Memory B cell (primary cell): ENCODE measurements around the gene UBE3D.
"Not testable (repeated sequence)": the region's sequence is repeated elsewhere in the genome, so short reads cannot be mapped to it uniquely, and the experiment has no call there.

Experiments used
- ATAC-seq: fragments of 150-1000 bp; cut with Tn5 transposase; 2 replicates; pipeline ENCODE4 v1.10.0; 2021; ENCODE audit warnings: low read depth, mild to moderate bottlenecking, moderate library complexity
- DNase-seq, 2 donors: peaks; one replicate each; pipeline ENCODE4 v3.0.0; 2022; ENCODE audit warnings: low spot score in 2 of 2
- H3K27ac Mint-ChIP-seq: one replicate; pipeline ENCODE4 v1.8.0; 2022; ENCODE audit warnings: mild to moderate bottlenecking, moderate library complexity, mixed read lengths
- H3K27me3 Mint-ChIP-seq: one replicate; pipeline ENCODE4 v1.8.0; 2022; ENCODE audit warnings: mixed read lengths
- H3K36me3 Mint-ChIP-seq: one replicate; pipeline ENCODE4 v1.8.0; 2022; ENCODE audit warnings: mild to moderate bottlenecking, mixed read lengths
- H3K4me1 Mint-ChIP-seq: one replicate; pipeline ENCODE4 v1.8.0; 2022; ENCODE audit warnings: mixed read lengths
- H3K4me3 Mint-ChIP-seq: one replicate; pipeline ENCODE4 v1.8.0; 2022; ENCODE audit warnings: mild to moderate bottlenecking, moderate library complexity, mixed read lengths
- H3K9me3 Mint-ChIP-seq: one replicate; pipeline ENCODE4 v1.8.0; 2022; ENCODE audit warnings: mixed read lengths

UBE3D gene

GRCh38 chr6:82951935-82952334, 113.7 kb downstream of the UBE3D start:
- H3K27ac Mint-ChIP-seq = no peak overlapping the region
- H3K27me3 Mint-ChIP-seq = no peaks in the 10 kb centered on the region
- no peak for DNase-seq
- peaks cover 10% of the 10 kb centered on the region for H3K4me1 Mint-ChIP-seq
- no peak for ATAC-seq
- no peak overlapping the region for H3K4me3 Mint-ChIP-seq
- peaks cover 10% of the 10 kb centered on the region for H3K9me3 Mint-ChIP-seq
- peaks cover 42% of the 10 kb centered on the region for H3K36me3 Mint-ChIP-seq

DNA sequence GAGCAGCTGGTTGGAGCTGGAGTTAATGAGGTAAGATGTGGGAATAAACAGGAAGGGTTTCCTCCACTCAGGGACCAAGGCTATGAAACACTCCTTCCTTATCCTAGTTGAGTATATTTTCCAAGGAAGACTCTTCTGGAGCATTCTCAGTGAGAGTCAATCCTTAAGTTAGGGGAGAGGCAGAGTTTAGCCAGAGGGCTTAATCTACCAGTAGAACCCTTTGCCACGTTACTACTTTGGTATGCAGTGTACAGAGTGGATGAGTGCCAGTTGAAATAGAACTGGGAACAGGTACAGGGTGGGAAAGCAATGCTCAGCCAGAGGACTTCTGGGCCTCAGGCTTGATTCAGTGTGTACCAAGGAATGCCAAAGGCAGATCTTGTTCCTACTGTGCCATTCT, 114.3 kb downstream of the UBE3D start:
- no peak for DNase-seq
- Mint-ChIP-seq H3K9me3 (peaks cover 12% of the 10 kb centered on the region), H3K36me3 (peaks cover 43% of the 10 kb centered on the region), H3K27ac (no peak overlapping the region), H3K4me3 (no peak overlapping the region), H3K4me1 (peaks cover 10% of the 10 kb centered on the region), H3K27me3 (no peaks in the 10 kb centered on the region)
- no peak for ATAC-seq

DNA sequence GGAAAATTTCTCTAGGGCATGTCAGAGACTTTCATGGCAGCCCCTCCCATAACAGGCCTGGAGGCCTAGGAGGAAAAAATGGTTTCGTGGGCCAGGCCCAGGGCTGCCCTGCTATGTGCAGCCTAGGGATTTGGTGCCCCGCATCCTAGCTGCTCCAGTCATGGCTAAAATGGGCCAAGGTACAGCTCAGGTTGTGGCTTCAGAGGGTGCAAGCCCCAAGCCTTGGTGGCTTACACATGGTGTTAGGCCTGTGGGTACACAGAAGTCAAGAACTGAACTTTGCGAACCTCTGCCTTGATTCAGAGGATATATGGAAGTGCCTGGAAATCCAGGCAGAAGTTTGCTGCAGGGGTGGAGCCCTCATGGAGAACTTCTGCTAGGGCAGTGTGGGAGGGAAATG, 134.7 kb downstream of the UBE3D start:
- not testable (repeated sequence) for H3K4me1 Mint-ChIP-seq, H3K4me3 Mint-ChIP-seq, H3K27ac Mint-ChIP-seq, ATAC-seq, DNase-seq, H3K27me3 Mint-ChIP-seq
- peaks cover 49% of the 10 kb centered on the region for H3K36me3 Mint-ChIP-seq
- peaks cover 14% of the 10 kb centered on the region for H3K9me3 Mint-ChIP-seq

DNA sequence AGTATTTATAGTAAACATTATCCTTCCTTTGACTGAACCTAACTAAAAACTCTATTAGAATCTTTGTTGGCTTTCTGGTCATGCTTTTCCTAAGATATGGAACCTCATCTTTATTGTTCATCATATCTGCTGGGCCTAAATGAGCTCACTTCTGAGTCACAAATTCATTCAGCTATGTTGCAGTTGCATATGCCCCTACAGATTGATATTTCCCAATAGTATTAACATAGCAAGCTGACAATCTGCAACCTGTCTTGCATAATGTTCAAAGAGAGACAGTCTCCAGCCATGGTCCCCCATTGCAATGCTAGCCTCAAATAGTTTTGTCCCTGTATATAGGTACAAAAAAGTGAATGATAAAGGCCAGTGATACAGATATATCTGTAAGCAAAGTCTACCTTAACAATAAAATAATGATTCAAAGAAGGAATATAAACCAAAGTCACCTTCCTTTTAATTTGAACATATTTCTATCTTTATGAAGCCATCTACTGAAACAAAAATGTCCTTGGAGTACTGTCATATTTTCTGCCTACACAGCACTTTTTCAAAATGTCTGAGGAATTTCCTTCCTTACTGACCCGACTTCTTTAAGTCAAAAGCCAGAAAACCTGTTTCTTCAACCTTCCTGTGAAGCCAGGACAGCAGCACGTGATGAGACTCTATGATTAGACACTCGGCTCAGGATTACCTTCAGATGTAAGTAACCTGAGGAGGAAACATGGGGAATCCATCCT, 140.7 kb downstream of the UBE3D start:
- ATAC-seq = no peak
- H3K9me3 Mint-ChIP-seq = no peaks in the 10 kb centered on the region
- DNase-seq = no peak

DNA sequence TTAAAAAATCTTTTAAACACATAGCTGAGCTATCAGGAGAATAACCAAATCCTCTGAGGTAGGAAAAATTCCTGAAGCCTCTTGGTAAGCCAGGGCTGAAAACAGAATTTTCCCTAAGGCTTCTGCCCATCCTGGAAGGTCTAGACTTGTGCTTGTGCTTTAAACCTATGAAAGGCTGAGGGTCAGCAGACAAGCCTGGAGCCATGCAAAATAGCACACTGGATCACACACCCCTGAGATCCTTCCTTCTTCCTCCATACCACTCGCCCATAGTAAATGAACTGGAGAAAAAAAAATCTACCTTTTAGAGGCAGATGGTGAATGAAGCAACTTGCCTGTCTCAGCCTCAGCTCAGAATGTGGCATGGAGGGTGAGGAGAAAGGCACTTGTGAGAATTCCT, 144.4 kb downstream of the UBE3D start:
- Mint-ChIP-seq H3K36me3 (peaks cover 23% of the 10 kb centered on the region), H3K27me3 (no peaks in the 10 kb centered on the region), H3K9me3 (peaks cover 3% of the 10 kb centered on the region), H3K4me1 (no peaks in the 10 kb centered on the region), H3K27ac (no peak overlapping the region), H3K4me3 (no peak overlapping the region)
- DNase-seq = no peak
- ATAC-seq = no peak

More for the DNA sequence above, 140.7 kb downstream of the UBE3D start:
- H3K36me3 Mint-ChIP-seq = peaks cover 20% of the 10 kb centered on the region
- no peaks in the 10 kb centered on the region for H3K27me3 Mint-ChIP-seq
- H3K27ac Mint-ChIP-seq = no peak overlapping the region
- no peak overlapping the region for H3K4me3 Mint-ChIP-seq
- H3K4me1 Mint-ChIP-seq = no peaks in the 10 kb centered on the region

DNA sequence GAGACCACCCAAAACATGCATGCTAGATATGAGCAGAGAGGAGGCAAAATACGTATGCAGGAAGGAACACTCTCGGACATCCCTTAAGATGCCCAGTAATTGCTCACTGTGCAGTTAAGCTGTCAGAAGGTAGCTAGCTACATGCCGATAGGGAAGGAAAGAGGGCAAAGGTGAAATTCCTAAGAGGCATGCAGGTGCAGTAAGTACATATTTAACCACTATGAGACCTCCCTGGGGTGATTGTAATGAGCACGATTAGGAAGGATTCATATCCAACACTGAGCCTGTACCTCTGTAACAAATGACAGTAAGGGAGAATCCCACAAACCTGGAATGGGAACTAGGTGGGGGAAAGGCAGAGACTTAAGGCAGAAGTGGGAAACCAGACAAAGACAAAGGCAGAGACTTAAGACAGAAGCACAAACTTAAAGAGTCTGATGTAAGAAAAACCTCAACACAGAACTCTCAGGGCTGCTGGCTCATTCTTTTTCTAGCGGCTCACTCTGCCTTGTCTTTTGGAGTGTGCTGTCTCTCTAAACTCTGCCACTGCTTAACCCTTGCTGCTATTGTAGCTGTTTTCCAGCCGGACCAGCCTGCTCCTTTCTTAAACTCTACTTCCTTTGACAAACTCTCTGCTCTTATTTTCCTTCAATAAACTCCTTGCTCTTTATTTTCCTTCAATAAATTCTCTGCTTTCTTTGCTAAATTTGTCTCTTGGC, 148.1 kb downstream of the UBE3D start:
- no peak for DNase-seq
- H3K4me1 Mint-ChIP-seq = no peaks in the 10 kb centered on the region
- no peaks in the 10 kb centered on the region for H3K27me3 Mint-ChIP-seq

GRCh38 chr6:82915666-82916065, 150.0 kb downstream of the UBE3D start:
- no peak for ATAC-seq
- Mint-ChIP-seq H3K36me3 (peaks cover 32% of the 10 kb centered on the region), H3K4me3 (no peak overlapping the region), H3K27me3 (no peaks in the 10 kb centered on the region), H3K9me3 (peaks cover 3% of the 10 kb centered on the region), H3K4me1 (no peaks in the 10 kb centered on the region), H3K27ac (no peak overlapping the region)
- DNase-seq = no peak

More for the DNA sequence above, 148.1 kb downstream of the UBE3D start:
- Mint-ChIP-seq H3K4me3 (no peak overlapping the region), H3K27ac (no peak overlapping the region), H3K9me3 (peaks cover 3% of the 10 kb centered on the region), H3K36me3 (peaks cover 37% of the 10 kb centered on the region)
- no peak for ATAC-seq

DNA sequence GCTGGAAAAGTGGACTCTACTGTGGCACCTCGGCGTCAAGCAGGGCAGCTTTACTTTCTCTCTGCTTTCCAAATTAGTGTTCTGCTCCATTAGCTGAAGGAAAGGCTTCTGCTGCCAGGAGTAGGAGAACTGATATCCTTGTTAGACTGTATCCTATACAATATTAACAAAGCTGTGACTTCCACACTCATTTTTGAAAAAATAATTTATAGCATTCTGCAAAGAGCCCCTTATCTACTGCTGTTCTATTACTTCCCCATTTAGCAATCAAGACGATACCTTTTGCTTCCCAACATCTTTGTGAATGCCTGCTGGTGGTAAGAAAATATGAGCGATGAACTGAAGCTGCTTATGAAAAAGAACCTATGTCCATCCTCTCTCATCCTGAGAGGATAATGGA, 151.1 kb downstream of the UBE3D start:
- Mint-ChIP-seq H3K4me1 (no peaks in the 10 kb centered on the region), H3K4me3 (no peak overlapping the region), H3K27me3 (no peaks in the 10 kb centered on the region), H3K27ac (no peak overlapping the region), H3K9me3 (peaks cover 3% of the 10 kb centered on the region), H3K36me3 (peaks cover 29% of the 10 kb centered on the region)
- DNase-seq (no peak), ATAC-seq (no peak)

GRCh38 chr6:82910820-82911219, 154.8 kb downstream of the UBE3D start:
- H3K27ac Mint-ChIP-seq = no peak overlapping the region
- H3K36me3 Mint-ChIP-seq = peaks cover 22% of the 10 kb centered on the region
- H3K27me3 Mint-ChIP-seq = no peaks in the 10 kb centered on the region
- no peak overlapping the region for H3K4me3 Mint-ChIP-seq
- DNase-seq (no peak), ATAC-seq (no peak)
- H3K9me3 Mint-ChIP-seq = no peaks in the 10 kb centered on the region
- no peaks in the 10 kb centered on the region for H3K4me1 Mint-ChIP-seq

DNA sequence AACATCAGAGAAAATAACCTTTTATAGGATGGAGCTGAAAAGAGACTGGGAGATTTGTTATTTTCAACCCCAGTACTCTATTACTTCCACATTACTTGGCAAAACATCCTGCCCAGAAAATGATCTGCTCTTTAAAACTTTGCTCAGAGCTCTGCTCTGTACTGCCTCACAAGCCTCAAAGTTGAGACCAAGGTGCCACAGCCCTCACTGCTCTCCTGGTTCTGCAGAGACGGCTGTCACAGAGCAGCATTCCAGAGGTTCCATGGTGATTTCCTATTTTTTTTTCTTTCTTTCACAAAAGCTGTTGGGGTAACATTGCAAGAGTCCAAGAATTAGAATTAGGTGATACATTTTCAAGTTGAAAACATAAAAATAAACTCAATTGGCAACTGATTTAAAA, 155.2 kb downstream of the UBE3D start:
- peaks cover 19% of the 10 kb centered on the region for H3K36me3 Mint-ChIP-seq
- DNase-seq = no peak
- no peak for ATAC-seq
- H3K27me3 Mint-ChIP-seq = no peaks in the 10 kb centered on the region
- no peak overlapping the region for H3K4me3 Mint-ChIP-seq
- H3K27ac Mint-ChIP-seq = no peak overlapping the region
- H3K4me1 Mint-ChIP-seq = no peaks in the 10 kb centered on the region
- H3K9me3 Mint-ChIP-seq = no peaks in the 10 kb centered on the region

- H3K27me3 Mint-ChIP-seq = no peaks in the 10 kb centered on the region
- no peak overlapping the region for H3K27ac Mint-ChIP-seq
- no peak for DNase-seq
- H3K4me3 Mint-ChIP-seq = no peak overlapping the region
- H3K4me1 Mint-ChIP-seq = no peaks in the 10 kb centered on the region
- H3K9me3 Mint-ChIP-seq = no peaks in the 10 kb centered on the region
- no peak for ATAC-seq
- peaks cover 14% of the 10 kb centered on the region for H3K36me3 Mint-ChIP-seq
These were observed 156.1 kb downstream of the UBE3D start for GRCh38 chr6:82909551-82909950.

DNA sequence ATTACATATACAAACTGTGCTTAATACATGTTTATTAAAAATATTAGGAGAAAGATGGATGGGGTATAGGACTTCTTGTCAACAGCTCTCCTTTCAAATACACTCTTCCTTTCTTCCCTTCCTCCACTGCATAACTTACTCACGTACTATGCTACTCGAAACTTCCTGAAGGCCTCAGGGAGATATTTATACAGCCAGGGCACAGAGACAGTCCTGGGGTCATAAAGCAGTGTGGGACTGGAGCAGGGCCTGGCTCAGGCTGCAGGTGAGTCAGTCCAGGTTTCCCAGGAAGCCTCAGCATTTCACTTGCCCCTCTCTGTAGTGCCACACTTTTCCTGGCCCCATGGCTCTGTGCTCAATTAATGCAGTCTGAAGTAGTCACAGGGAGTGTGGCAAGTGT, 157.0 kb downstream of the UBE3D start:
- H3K9me3 Mint-ChIP-seq = no peaks in the 10 kb centered on the region
- no peak for ATAC-seq

DNA sequence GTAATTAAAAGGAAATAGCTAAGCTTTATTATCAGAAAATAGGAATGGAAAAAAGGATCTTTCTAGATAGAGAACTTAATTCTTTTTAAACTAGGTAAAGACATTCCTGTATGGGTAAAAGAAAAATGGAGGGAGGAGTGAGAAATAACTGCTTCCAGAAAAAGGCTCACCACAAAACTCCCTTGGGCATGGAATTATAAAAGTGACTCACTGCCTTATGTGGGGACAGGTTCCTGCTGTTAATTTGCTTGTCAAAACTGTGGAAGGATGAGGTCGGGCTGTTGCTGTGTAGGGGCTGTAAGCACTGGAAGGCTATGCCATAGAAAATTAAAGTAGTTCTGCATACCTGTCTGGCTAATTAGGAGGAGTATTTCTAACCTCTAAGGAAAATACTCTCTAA, 158.7 kb downstream of the UBE3D start:
- Mint-ChIP-seq H3K4me3 (no peak overlapping the region), H3K36me3 (peaks cover 9% of the 10 kb centered on the region), H3K9me3 (no peaks in the 10 kb centered on the region), H3K27ac (no peak overlapping the region), H3K4me1 (no peaks in the 10 kb centered on the region), H3K27me3 (no peaks in the 10 kb centered on the region)
- ATAC-seq (no peak), DNase-seq (no peak)

More for the DNA sequence above, 157.0 kb downstream of the UBE3D start:
- Mint-ChIP-seq H3K4me3 (no peak overlapping the region), H3K36me3 (peaks cover 13% of the 10 kb centered on the region), H3K27me3 (no peaks in the 10 kb centered on the region), H3K4me1 (no peaks in the 10 kb centered on the region), H3K27ac (no peak overlapping the region)
- DNase-seq = no peak

- no peak overlapping the region for H3K27ac Mint-ChIP-seq
- H3K4me1 Mint-ChIP-seq = no peaks in the 10 kb centered on the region
- ATAC-seq (no peak), DNase-seq (no peak)
- peaks cover 9% of the 10 kb centered on the region for H3K36me3 Mint-ChIP-seq
- H3K27me3 Mint-ChIP-seq = no peaks in the 10 kb centered on the region
- no peaks in the 10 kb centered on the region for H3K9me3 Mint-ChIP-seq
- H3K4me3 Mint-ChIP-seq = no peak overlapping the region
These were observed 159.2 kb downstream of the UBE3D start for GRCh38 chr6:82906489-82906888.

DNA sequence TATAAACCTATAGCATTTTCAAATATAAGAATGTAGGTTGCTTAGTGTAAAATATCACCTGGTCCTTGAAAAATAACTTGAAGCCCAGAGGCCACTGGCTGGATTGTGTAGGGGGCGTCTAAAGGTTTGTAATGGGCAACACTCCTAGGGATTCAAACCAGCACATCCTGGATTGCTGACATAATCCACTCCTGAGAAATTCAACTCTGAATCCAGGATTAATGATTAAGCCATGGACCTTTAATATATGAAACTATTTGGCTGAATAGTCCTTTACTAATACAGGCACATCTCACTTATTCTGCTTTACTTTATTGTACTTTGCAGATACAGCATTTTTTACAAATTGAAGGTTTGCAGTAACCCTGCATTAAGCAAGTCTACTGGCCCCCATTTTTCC, 160.8 kb downstream of the UBE3D start:
- no peak overlapping the region for H3K27ac Mint-ChIP-seq
- no peaks in the 10 kb centered on the region for H3K9me3 Mint-ChIP-seq
- no peak for DNase-seq
- peaks cover 2% of the 10 kb centered on the region for H3K4me1 Mint-ChIP-seq
- no peaks in the 10 kb centered on the region for H3K27me3 Mint-ChIP-seq
- peaks cover 12% of the 10 kb centered on the region for H3K36me3 Mint-ChIP-seq
- no peak overlapping the region for H3K4me3 Mint-ChIP-seq
- no peak for ATAC-seq
